Fibroblast of pulmonary artery (primary cell): ENCODE results near the gene TAF7L.

Experiments
- DNase-seq: peaks from one replicate; pipeline ENCODE4 v3.0.0-alpha.2; 2010; ENCODE audit warnings: low read depth
- H3K4me3 ChIP-seq: replicated peaks from 2 replicates; pipeline ENCODE4 v1.5.1; 2011; ENCODE audit warnings: low read depth, mild to moderate bottlenecking, control low read depth, low read length, moderate library complexity
- TF ChIP-seq, protein P1 (sequence below): IDR thresholded peaks from 2 replicates; pipeline ENCODE4 v1.5.1; 2011; ENCODE audit warnings: mild to moderate bottlenecking, control low read depth, low read length, inconsistent platforms; ENCODE audit errors: missing control alignments

The TAF7L gene

GRCh38 chrX:101257448-101258258 is 33.5 kb downstream of the TAF7L start:
- TF ChIP-seq, protein P1, sequence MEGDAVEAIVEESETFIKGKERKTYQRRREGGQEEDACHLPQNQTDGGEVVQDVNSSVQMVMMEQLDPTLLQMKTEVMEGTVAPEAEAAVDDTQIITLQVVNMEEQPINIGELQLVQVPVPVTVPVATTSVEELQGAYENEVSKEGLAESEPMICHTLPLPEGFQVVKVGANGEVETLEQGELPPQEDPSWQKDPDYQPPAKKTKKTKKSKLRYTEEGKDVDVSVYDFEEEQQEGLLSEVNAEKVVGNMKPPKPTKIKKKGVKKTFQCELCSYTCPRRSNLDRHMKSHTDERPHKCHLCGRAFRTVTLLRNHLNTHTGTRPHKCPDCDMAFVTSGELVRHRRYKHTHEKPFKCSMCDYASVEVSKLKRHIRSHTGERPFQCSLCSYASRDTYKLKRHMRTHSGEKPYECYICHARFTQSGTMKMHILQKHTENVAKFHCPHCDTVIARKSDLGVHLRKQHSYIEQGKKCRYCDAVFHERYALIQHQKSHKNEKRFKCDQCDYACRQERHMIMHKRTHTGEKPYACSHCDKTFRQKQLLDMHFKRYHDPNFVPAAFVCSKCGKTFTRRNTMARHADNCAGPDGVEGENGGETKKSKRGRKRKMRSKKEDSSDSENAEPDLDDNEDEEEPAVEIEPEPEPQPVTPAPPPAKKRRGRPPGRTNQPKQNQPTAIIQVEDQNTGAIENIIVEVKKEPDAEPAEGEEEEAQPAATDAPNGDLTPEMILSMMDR: no peak
- DNase-seq: no peak

GRCh38 chrX:101252634-101253033 is 38.5 kb downstream of the TAF7L start:
- H3K4me3 ChIP-seq: no peak overlapping the region
- peak; percentile 44 for DNase-seq
- TF ChIP-seq, protein P1: no peak

More at GRCh38 chrX:101257448-101258258, 33.5 kb downstream of the TAF7L start:
- no peak overlapping the region for H3K4me3 ChIP-seq

DNA sequence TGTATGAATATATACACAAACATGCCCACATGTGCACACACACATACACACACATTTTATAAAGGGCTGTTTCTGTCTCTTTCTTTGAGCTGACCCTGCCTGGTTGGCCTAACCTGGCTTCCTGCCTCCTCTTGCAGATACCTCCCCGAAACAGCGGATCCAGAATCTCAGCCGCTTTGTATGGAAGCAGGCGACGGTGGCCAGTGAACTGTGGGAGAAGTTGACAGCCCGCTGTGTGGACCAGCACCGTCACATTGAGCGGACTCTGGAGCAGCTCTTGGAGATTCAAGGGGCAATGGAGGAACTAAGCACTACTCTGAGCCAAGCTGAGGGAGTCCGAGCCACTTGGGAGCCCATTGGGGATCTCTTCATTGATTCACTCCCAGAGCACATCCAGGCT is 49.6 kb downstream of the TAF7L start:
- no peak for DNase-seq
- H3K4me3 ChIP-seq: no peak overlapping the region
- TF ChIP-seq, protein P1: no peak

GRCh38 chrX:101237041-101237440 is 54.1 kb downstream of the TAF7L start:
- DNase-seq: no peak
- H3K4me3 ChIP-seq: no peak overlapping the region
- TF ChIP-seq, protein P1: no peak

DNA sequence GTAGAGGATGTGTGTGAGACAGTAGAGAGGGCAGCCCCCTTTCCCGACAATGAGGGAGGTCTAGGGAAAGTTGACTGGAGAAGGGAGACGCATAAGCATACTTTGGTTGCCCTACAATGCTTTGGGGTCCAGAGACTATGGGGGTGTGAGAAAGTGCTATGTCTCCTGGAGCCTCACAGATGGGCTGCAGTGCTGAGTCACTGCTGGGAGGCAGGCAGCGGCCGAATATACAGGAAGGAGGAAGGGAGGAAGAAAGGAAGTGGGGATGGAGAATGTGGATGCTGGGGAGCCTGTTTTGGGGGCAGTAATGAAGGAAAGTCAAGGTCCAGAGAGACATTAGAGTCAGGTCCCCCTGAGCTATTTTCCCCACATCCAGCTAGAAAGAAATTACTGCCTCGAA is 58.8 kb downstream of the TAF7L start:
- H3K4me3 ChIP-seq: no peak overlapping the region
- DNase-seq: peak; percentile 10
- TF ChIP-seq, protein P1: no peak

DNA sequence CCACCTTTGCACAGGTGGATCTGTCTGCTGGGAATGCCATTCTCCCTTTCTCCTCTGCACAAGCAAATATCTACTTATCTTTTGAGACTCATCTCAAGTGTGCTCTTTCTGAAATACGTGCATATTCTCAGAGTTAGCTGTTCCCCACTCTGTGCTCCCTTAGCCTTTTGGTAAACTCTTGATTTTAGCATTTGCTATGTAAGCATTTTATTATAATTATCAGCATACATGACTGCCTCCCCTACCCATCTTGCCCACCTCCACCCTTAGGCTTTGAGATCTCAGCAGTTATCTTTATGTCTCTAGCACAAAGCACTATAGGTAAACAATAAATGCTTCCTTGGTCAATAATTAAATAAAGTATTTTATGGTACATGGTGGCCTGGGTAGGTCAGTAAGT is 60.1 kb downstream of the TAF7L start:
- DNase-seq: no peak
- no peak overlapping the region for H3K4me3 ChIP-seq
- TF ChIP-seq, protein P1: no peak

- TF ChIP-seq, protein P1: no peak
- DNase-seq: no peak
- no peak overlapping the region for H3K4me3 ChIP-seq
Observed at GRCh38 chrX:101230636-101231035, 60.5 kb downstream of the TAF7L start.
